Measurements from ENCODE around the gene MYO16. TPM values are rescaled to one million over a fixed set of nuclear protein-coding genes. Genes with fewer than 3 reads are reported as not detected.

Gene MYO16
- total RNA-seq, 1 donor from 2014 or later, result not detected

DNA sequence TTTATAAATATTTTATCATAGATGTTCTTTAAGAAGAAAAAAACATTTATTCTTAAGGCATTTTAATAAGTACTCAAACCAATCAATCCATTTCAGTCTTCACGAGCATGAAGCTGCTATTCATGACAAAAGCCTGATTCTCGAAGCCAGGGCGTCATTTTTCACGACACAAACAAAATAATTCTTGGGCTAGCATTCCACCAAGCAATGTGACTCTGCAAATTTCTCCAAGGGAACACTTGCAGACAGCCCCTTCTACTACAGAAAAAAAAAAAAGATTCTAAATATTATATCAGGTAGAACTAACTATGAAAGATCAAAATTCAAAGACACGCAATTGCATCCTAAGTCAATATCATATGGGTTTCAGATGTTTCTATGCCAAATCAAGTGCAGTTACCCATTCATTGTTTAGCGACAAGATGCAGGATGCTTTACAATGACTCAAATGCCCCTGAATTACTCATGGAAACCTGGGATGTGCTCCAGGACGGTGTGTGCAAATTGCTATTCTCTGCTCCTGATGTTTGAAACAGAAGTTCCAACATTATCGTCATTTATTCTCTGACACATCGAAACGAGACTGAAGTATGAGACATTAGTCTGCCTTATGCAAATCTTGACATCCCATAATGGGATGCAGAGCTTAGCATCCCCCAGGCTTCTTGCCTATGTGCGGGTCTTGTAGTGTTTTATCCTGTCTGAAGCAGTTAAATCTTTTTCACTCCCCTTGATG lies 517.7 kb downstream of the MYO16 start:
- TF ChIP-seq, protein P1, sequence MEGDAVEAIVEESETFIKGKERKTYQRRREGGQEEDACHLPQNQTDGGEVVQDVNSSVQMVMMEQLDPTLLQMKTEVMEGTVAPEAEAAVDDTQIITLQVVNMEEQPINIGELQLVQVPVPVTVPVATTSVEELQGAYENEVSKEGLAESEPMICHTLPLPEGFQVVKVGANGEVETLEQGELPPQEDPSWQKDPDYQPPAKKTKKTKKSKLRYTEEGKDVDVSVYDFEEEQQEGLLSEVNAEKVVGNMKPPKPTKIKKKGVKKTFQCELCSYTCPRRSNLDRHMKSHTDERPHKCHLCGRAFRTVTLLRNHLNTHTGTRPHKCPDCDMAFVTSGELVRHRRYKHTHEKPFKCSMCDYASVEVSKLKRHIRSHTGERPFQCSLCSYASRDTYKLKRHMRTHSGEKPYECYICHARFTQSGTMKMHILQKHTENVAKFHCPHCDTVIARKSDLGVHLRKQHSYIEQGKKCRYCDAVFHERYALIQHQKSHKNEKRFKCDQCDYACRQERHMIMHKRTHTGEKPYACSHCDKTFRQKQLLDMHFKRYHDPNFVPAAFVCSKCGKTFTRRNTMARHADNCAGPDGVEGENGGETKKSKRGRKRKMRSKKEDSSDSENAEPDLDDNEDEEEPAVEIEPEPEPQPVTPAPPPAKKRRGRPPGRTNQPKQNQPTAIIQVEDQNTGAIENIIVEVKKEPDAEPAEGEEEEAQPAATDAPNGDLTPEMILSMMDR (IDR thresholded peaks at IDR 0.05; ENCODE audit: insufficient read depth, low read length, severe bottlenecking), result no peak
- no peaks in the 10 kb centered on the region for H3K27me3 ChIP-seq (ENCODE audit: control insufficient read depth, insufficient read depth, low read length)
- H3K36me3 ChIP-seq (ENCODE audit: control insufficient read depth, insufficient read depth, low read length), result no peaks in the 10 kb centered on the region
- H3K4me3 ChIP-seq (ENCODE audit: low read depth, low read length), result no peak overlapping the region
- peak; percentile 40 for FAIRE-seq
- peak; percentile 98 for DNase-seq (ENCODE audit: low read depth)

DNA sequence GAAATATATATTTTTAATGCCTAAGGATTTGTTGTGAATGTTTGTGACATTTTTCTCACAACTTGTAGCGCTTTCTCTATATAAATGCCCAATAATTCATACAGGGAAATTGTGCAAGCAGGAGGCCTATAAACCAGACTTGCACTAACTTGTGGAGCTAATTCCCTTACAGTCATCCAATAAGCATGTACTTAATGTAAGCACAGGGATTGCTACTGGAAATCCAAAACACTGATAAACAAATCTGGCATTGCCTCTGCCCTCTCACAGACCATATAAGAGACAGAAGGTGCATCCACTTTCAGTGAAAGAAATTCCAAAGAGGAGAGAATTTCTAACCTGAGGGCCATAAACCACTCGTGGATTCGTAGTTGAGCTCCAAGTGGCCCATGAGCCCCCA lies 518.8 kb downstream of the MYO16 start:
- Histone ChIP-seq H3K27me3 (ENCODE audit: control insufficient read depth, insufficient read depth, low read length) (no peaks in the 10 kb centered on the region), H3K4me3 (ENCODE audit: low read depth, low read length) (no peak overlapping the region), H3K36me3 (ENCODE audit: control insufficient read depth, insufficient read depth, low read length) (no peaks in the 10 kb centered on the region)
- TF ChIP-seq, protein P1 (IDR thresholded peaks at IDR 0.05; ENCODE audit: insufficient read depth, low read length, severe bottlenecking), result no peak
- no peak for FAIRE-seq
- DNase-seq (ENCODE audit: low read depth), result peak; percentile 94

DNA sequence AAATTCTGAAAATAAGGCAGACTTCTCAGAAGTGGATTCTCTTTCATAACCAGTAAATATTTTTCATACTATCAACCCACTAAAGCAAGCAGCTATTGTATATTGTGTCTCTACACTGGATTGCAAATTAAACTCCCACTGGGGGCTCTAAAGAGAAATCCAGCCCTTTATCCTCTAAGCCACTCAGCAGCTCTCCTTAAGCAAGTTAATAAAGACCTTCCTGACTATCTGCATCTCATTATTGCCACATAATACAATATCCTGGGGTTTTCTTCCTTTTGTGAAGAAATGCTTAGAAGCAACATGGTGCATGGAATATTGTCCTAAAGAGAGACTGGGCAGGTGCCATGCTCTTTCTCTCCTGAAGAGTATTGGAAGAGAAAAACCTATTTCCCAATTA lies 521.3 kb downstream of the MYO16 start:
- TF ChIP-seq, protein P1 (IDR thresholded peaks at IDR 0.05; ENCODE audit: insufficient read depth, low read length, severe bottlenecking), result no peak
- no peaks in the 10 kb centered on the region for H3K27me3 ChIP-seq (ENCODE audit: control insufficient read depth, insufficient read depth, low read length)
- no peaks in the 10 kb centered on the region for H3K36me3 ChIP-seq (ENCODE audit: control insufficient read depth, insufficient read depth, low read length)
- no peak for DNase-seq (ENCODE audit: low read depth)
- no peak for FAIRE-seq
- no peak overlapping the region for H3K4me3 ChIP-seq (ENCODE audit: low read depth, low read length)

DNA sequence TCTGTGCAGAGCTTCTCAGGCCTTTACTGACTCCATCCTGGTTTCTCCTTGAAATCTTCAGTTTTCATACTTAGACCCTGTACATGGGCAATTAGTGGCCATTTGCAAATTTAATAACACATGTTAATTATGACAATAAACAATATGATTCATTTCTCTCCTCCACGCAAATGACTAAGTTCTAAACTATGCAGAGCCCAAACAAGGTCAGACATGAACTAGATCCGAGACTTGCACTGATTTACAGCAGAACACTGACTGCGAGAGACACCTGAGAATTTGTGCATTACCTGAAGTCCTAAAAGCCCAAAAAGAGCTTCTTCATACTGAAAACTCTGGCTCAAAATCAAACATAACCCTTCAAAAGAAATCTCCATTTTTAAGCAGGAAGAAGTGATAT lies 521.8 kb downstream of the MYO16 start:
- no peaks in the 10 kb centered on the region for H3K36me3 ChIP-seq (ENCODE audit: control insufficient read depth, insufficient read depth, low read length)
- DNase-seq (ENCODE audit: low read depth), result peak; percentile 93
- TF ChIP-seq, protein P1 (IDR thresholded peaks at IDR 0.05; ENCODE audit: insufficient read depth, low read length, severe bottlenecking), result no peak
- no peak for FAIRE-seq
- no peak overlapping the region for H3K4me3 ChIP-seq (ENCODE audit: low read depth, low read length)
- no peaks in the 10 kb centered on the region for H3K27me3 ChIP-seq (ENCODE audit: control insufficient read depth, insufficient read depth, low read length)

DNA sequence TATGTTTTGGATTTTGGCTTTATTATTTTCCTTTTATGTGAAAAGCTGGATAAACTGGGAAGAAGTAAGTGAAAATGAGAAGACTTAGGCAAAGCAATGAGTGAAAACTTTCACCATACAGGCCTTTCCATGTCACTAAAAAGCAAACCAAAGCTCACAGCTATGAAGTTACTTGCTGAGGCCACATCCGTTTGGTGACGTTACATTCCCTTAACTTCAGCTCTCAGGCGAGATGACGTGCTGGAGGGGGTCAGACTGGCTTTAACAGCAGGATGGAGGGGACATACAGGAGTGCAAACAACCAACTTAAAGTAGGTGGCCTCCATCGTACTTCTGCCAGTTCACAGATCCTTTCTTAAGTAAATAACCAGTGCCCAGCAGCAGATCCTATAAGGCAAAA lies 522.3 kb downstream of the MYO16 start:
- H3K36me3 ChIP-seq (ENCODE audit: control insufficient read depth, insufficient read depth, low read length), result no peaks in the 10 kb centered on the region
- no peak for FAIRE-seq
- TF ChIP-seq, protein P1 (IDR thresholded peaks at IDR 0.05; ENCODE audit: insufficient read depth, low read length, severe bottlenecking), result no peak
- no peaks in the 10 kb centered on the region for H3K27me3 ChIP-seq (ENCODE audit: control insufficient read depth, insufficient read depth, low read length)
- DNase-seq (ENCODE audit: low read depth), result peak; percentile 37
- H3K4me3 ChIP-seq (ENCODE audit: low read depth, low read length), result no peak overlapping the region
